PC-9 (cell line): ENCODE measurements around the gene FN3K.

ENCODE experiments used
- EZH2 ChIP-seq: fragments of 200-600 bp; sonication (generic); IDR thresholded peaks from 2 replicates; pipeline ENCODE4 v1.8.0; 2017; ENCODE audit warnings: antibody characterized with exemption, low read depth
- TF ChIP-seq, protein P1 (sequence below): fragments of 200-600 bp; sonication (generic); conservative IDR thresholded peaks from 2 replicates; pipeline ENCODE4 v1.6.1; 2017; ENCODE audit warnings: mixed run types, antibody characterized with exemption, mild to moderate bottlenecking, moderate library complexity

GRCh38 chr17:82687375-82687861 is 48.0 kb upstream of the FN3K start:
- TF ChIP-seq, protein P1, sequence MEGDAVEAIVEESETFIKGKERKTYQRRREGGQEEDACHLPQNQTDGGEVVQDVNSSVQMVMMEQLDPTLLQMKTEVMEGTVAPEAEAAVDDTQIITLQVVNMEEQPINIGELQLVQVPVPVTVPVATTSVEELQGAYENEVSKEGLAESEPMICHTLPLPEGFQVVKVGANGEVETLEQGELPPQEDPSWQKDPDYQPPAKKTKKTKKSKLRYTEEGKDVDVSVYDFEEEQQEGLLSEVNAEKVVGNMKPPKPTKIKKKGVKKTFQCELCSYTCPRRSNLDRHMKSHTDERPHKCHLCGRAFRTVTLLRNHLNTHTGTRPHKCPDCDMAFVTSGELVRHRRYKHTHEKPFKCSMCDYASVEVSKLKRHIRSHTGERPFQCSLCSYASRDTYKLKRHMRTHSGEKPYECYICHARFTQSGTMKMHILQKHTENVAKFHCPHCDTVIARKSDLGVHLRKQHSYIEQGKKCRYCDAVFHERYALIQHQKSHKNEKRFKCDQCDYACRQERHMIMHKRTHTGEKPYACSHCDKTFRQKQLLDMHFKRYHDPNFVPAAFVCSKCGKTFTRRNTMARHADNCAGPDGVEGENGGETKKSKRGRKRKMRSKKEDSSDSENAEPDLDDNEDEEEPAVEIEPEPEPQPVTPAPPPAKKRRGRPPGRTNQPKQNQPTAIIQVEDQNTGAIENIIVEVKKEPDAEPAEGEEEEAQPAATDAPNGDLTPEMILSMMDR: no peak
- TF ChIP-seq EZH2: no peak
